Activated naive CD4-positive, alpha-beta T cell treated with anti-CD3 and anti-CD28 coated beads, Interleukin-2, amount 50 U/mL, for 16 hours (primary cell): ENCODE measurements around the gene CDK5.
"Not testable (repeated sequence)": the region's sequence is repeated elsewhere in the genome, so short reads cannot be mapped to it uniquely, and the experiment has no call there.

Experiments used
- DNase-seq: peaks from one replicate; pipeline ENCODE4 v3.0.0-alpha.2; 2020

Gene CDK5

GRCh38 chr7:151013356-151013732 is 44.4 kb downstream of the CDK5 start:
- DNase-seq: no peak

- no peak for DNase-seq
Observed at GRCh38 chr7:151012911-151013347, 44.8 kb downstream of the CDK5 start.

DNA sequence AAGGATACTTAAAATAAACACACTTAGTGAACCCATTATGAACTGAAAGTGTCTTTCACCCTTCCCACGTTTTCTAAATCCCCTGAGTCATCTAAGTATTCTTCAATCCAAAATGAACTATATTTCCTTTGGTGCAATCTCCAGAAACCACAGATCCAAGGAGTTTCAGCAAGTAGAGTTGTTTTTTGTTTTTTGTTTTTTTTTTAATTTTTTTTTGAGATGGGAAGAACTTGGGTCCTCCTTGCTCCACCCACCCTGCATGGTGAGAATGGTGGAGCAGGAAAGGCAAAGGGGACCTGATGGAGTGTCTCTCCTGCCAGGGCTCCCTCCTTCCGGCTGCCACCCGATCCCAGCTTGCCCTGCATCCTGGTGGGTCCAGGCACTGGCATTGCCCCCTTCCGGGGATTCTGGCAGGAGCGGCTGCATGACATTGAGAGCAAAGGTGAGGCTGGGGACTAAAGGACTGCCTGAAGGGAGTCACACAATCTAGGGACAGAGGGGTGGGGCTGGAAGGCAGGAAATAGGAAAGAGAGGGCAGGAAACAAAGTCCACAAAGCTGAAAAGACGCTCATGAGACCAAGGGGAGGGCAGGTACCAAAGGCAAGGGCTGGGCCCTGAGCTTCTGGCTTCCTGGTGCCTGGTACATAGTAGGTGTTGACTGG is 45.5 kb downstream of the CDK5 start:
- DNase-seq: no peak

GRCh38 chr7:151011616-151012015 is 46.1 kb downstream of the CDK5 start:
- DNase-seq: not testable (repeated sequence)

GRCh38 chr7:151011097-151011409 is 46.6 kb downstream of the CDK5 start:
- DNase-seq: no peak

DNA sequence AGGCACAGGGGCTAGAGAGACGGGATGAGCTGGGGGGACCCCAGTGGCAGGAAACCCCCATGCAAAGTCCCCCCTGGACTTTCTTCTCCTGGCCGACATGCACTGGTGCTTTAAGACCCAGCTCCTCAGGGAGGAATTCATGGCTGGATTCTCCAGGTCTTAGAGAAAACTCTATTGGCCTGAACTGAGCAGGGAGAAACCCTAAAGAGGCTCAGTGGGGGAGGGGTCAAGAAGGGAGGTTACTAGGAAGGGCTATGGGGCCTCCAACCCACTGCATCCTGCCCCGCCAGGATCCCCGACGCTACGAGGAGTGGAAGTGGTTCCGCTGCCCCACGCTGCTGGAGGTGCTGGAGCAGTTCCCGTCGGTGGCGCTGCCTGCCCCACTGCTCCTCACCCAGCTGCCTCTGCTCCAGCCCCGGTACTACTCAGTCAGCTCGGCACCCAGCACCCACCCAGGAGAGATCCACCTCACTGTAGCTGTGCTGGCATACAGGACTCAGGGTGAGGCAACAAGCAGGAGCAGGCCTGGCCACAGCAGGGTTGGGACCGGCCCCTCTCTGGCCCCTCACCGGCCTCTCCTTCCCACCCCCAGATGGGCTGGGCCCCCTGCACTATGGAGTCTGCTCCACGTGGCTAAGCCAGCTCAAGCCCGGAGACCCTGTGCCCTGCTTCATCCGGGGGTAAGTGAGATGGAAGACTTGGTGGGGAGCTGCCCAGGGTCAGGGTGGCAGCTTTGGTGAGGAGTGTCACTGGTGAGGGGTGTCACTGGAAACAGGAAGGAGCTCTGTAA is 47.2 kb downstream of the CDK5 start:
- peak; percentile 34 for DNase-seq

DNA sequence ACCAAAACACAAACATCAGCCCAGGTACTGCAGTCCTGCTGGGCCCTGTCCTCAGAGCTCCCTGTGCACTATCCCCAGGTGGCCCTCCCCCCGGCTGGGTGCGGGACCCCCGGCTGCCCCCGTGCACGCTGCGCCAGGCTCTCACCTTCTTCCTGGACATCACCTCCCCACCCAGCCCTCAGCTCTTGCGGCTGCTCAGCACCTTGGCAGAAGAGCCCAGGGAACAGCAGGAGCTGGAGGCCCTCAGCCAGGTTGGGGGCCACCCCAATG is 47.7 kb downstream of the CDK5 start:
- no peak for DNase-seq

- no peak for DNase-seq
Observed at GRCh38 chr7:151009327-151010036, 48.2 kb downstream of the CDK5 start.

GRCh38 chr7:151008511-151009323 is 49.0 kb downstream of the CDK5 start:
- DNase-seq: peak; percentile 82

DNA sequence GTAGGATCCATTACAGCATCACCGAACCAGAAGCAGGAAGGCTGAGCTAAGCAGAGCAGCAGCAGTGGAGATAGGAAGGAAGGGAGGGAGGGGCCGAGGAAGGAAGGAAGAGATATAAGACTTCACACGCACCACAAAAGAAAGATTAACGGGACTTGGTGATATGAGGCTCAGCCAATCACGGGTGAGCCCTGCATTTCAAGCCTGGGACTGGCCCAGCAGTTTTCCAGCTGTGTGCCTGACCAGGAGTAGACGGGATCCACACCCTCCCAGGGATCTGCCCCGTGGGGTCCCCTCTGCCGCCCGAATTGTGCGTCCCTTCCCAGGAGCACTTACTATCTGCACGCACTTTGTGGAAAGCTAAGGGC is 49.6 kb downstream of the CDK5 start:
- no peak for DNase-seq

- no peak for DNase-seq
Observed at GRCh38 chr7:151007469-151007898, 50.2 kb downstream of the CDK5 start.

GRCh38 chr7:151006590-151007300 is 51.0 kb downstream of the CDK5 start:
- no peak for DNase-seq

- no peak for DNase-seq
Observed at GRCh38 chr7:151005566-151005965, 52.1 kb downstream of the CDK5 start.
